Type B pancreatic cell (in vitro differentiated cells): Measurements from ENCODE around the gene TWF2. TPM values are rescaled to one million over a fixed set of nuclear protein-coding genes. Genes with fewer than 3 reads are reported as not detected.
"Not testable (repeated sequence)": the region's sequence is repeated elsewhere in the genome, so short reads cannot be mapped to it uniquely, and the experiment has no call there.

Source experiments
- DNase-seq: peaks from one replicate; pipeline ENCODE4 v3.0.0; 2021; ENCODE audit warnings: mixed read lengths; ENCODE audit not compliant: unreplicated experiment; ENCODE audit errors: extremely low spot score
- H3K27ac Mint-ChIP-seq: 2 replicates; pipeline ENCODE4 v1.8.0; 2021; ENCODE audit warnings: mild to moderate bottlenecking, mixed read lengths
- H3K27me3 Mint-ChIP-seq: 2 replicates; pipeline ENCODE4 v1.8.0; 2021; ENCODE audit warnings: mixed read lengths
- H3K36me3 Mint-ChIP-seq: 2 replicates; pipeline ENCODE4 v1.8.0; 2021; ENCODE audit warnings: mixed read lengths
- H3K4me1 Mint-ChIP-seq: one replicate; pipeline ENCODE4 v1.8.0; 2021; ENCODE audit warnings: mixed read lengths; ENCODE audit not compliant: unreplicated experiment
- H3K4me3 Mint-ChIP-seq: 2 replicates; pipeline ENCODE4 v1.8.0; 2021; ENCODE audit warnings: mild to moderate bottlenecking, mixed read lengths
- H3K9me3 Mint-ChIP-seq: 2 replicates; pipeline ENCODE4 v1.8.0; 2021; ENCODE audit warnings: mixed read lengths
- CTCF ChIP-seq: fragments of 200-600 bp; sonication (generic); conservative IDR thresholded peaks from 2 replicates; pipeline ENCODE4 v1.5.0; 2021; ENCODE audit warnings: antibody characterized with exemption, mild to moderate bottlenecking
- total RNA-seq: library from RNA; stranded (reverse); gene quantifications from 2 replicates; pipeline ENCODE4 v1.2.1, GENCODE V29; 2021; ENCODE audit warnings: low replicate concordance

TWF2 gene
- total RNA-seq, 1 donor from 2014 or later, result 33.7 TPM

- Mint-ChIP-seq H3K9me3 (no peaks in the 10 kb centered on the region), H3K27ac (peak overlapping the region; percentile 98), H3K36me3 (peaks cover 31% of the 10 kb centered on the region), H3K4me3 (peak overlapping the region; percentile 98), H3K27me3 (no peaks in the 10 kb centered on the region), H3K4me1 (peaks cover 28% of the 10 kb centered on the region)
- no peak for DNase-seq
- TF ChIP-seq CTCF, result no peak
Observed at GRCh38 chr3:52277071-52277964, 38.4 kb upstream of the TWF2 start.

GRCh38 chr3:52274781-52275180 is 35.8 kb upstream of the TWF2 start:
- DNase-seq, H3K27me3 Mint-ChIP-seq, H3K9me3 Mint-ChIP-seq: not testable (repeated sequence)
- Mint-ChIP-seq H3K27ac (peak overlapping the region; percentile 61), H3K4me1 (peaks cover 37% of the 10 kb centered on the region), H3K36me3 (peaks cover 31% of the 10 kb centered on the region), H3K4me3 (peak overlapping the region; percentile 73)

- Mint-ChIP-seq H3K27ac (peak overlapping the region; percentile 50), H3K4me1 (peaks cover 36% of the 10 kb centered on the region), H3K36me3 (peaks cover 36% of the 10 kb centered on the region)
Observed at GRCh38 chr3:52272831-52273230, 33.9 kb upstream of the TWF2 start.

GRCh38 chr3:52272172-52272571 is 33.2 kb upstream of the TWF2 start:
- H3K9me3 Mint-ChIP-seq, H3K4me3 Mint-ChIP-seq, DNase-seq, H3K27ac Mint-ChIP-seq, H3K27me3 Mint-ChIP-seq: not testable (repeated sequence)
- peaks cover 36% of the 10 kb centered on the region for H3K4me1 Mint-ChIP-seq
- peaks cover 38% of the 10 kb centered on the region for H3K36me3 Mint-ChIP-seq

More at GRCh38 chr3:52272831-52273230, 33.9 kb upstream of the TWF2 start:
- no peak for DNase-seq
- H3K4me3 Mint-ChIP-seq, result peak overlapping the region; percentile 58
- no peaks in the 10 kb centered on the region for H3K27me3 Mint-ChIP-seq
- H3K9me3 Mint-ChIP-seq, result no peaks in the 10 kb centered on the region
- no peak for TF ChIP-seq CTCF

- Mint-ChIP-seq H3K36me3 (peaks cover 43% of the 10 kb centered on the region), H3K27me3 (no peaks in the 10 kb centered on the region), H3K4me3 (no peak overlapping the region), H3K4me1 (peaks cover 30% of the 10 kb centered on the region), H3K27ac (no peak overlapping the region), H3K9me3 (no peaks in the 10 kb centered on the region)
- no peak for DNase-seq
- TF ChIP-seq CTCF, result no peak
Observed at GRCh38 chr3:52270252-52270754, 31.3 kb upstream of the TWF2 start.

GRCh38 chr3:52269776-52270175 is 30.8 kb upstream of the TWF2 start:
- no peak for TF ChIP-seq CTCF
- DNase-seq, result no peak
- peaks cover 27% of the 10 kb centered on the region for H3K4me1 Mint-ChIP-seq
- no peak overlapping the region for H3K27ac Mint-ChIP-seq
- no peak overlapping the region for H3K4me3 Mint-ChIP-seq
- H3K27me3 Mint-ChIP-seq, result no peaks in the 10 kb centered on the region
- no peaks in the 10 kb centered on the region for H3K9me3 Mint-ChIP-seq
- peaks cover 41% of the 10 kb centered on the region for H3K36me3 Mint-ChIP-seq
